Stimulated activated CD4-positive, alpha-beta T cell treated with anti-CD3 and anti-CD28 coated beads, TNF-alpha, amount 100 ng/mL, for 24 hours (primary cell): Measurements from ENCODE around the gene TFPI.
"Not testable (repeated sequence)": the region's sequence is repeated elsewhere in the genome, so short reads cannot be mapped to it uniquely, and the experiment has no call there.

Source experiments
- DNase-seq, 3 experiments: peaks; one replicate each; pipeline ENCODE4 v3.0.0-alpha.2; 2020; ENCODE audit warnings: low read depth in 3 of 3

Gene TFPI

DNA sequence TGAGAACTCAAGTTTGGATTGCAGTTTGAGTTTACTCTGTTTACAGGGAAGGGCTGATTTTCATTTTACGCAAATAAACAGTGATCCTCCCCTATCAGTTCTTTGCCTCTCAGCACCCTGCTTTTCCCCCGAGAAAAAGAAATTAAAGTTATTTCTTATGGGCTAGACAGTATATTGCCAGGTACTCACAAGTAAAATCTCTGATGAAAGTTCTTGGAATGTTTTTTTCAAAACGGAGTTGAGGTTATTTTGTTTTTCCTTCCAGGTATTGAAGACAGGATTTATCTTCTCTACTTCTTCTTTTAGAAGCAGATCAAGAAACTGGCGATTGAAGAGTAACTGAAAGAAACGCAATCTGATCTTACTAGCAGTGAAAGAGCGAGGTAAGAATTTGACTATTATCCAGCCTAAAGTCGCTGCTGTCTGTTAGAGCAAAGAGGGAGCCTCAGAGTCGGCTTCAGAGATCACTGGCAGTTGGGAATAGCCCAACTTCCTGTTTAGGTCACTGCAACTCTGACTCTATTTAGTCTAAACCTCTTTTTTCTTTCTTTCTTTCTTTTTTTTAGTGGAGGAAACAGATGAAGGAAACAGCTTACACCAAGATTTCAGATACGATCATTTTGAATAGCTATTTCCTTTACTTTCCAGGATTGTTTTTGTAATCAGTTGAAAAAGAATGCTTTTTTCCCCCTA, at the start of gene TFPI:
Gene TFPI (minus strand): TSS at position 425 of the 693 bp plus-strand sequence. CDS start 50,667 bp downstream, outside the sequence.
- no peak for DNase-seq

DNA sequence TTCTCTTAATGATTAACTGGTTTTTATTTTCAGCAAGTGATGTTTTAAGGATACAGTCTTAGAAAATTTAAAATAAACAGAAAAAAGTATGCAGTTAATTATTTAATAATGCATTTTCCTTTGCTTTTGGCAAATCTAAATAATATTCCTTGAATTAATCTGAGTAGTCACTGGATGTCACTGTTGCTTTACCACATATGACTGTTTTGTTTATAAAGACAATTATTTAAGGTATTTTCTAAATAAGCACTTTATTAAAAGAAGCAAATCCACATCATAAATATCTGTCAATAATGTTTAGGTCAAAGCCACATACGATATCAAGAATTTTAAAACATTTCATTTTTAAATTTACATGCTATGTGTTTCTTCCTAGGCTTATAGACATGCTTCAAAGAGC, 40.6 kb upstream of the TFPI start:
- DNase-seq: no peak

DNA sequence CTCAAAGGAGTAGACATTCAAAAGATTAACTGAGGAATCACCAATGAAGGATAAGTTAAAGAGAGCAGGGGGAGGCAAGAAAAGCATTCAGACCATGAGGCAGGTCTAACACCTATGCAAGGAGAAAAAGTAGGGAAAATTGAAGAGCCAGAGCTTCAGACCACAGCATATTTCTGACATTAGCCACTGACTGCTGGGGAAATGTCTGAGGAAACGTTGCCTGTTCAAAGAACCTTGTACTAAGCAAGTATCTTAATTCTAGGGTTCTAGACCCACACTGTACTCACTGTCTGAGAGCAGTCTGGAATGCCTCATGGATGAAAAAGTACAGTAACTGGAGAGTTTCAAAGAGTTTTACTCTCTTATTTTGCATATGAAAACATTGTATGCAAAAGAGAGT, 39.5 kb upstream of the TFPI start:
- DNase-seq: no peak

DNA sequence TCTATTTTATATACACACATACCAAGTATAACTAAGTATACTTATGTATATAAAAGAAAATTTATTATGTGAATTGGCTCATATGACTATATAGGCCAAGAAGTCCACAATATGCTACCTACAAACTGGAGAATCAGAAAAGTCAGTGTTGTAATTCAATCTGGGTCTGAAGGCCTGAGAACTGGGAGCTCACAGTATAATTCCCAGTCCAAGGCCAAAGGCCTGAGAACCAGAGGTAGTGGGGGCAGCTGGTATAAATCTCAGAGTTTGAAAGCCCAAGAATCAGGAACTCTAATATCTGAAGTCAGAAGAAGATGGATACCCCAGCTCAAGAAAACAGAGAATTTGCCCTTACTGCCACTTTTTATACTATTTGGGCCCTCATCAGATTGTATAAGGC, 38.9 kb upstream of the TFPI start:
- no peak for DNase-seq

DNA sequence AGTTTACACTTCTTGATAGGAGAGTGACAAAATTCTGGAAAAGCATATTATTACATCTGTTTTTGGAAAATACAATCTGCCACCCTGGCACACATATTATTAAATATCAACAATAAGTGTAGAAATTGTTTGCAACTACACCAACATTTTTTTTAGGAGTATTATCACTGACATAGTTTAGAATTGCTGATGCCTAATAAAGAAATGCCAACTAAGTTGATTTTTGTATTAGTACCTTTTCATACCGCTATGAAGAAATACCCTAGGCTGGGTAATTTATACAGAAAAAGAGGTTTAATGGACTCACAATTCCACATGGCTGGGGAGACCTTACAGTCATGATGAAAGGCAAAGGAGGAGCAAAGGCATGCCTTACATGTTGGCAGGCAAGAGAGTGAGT, 35.9 kb upstream of the TFPI start:
- DNase-seq: no peak

DNA sequence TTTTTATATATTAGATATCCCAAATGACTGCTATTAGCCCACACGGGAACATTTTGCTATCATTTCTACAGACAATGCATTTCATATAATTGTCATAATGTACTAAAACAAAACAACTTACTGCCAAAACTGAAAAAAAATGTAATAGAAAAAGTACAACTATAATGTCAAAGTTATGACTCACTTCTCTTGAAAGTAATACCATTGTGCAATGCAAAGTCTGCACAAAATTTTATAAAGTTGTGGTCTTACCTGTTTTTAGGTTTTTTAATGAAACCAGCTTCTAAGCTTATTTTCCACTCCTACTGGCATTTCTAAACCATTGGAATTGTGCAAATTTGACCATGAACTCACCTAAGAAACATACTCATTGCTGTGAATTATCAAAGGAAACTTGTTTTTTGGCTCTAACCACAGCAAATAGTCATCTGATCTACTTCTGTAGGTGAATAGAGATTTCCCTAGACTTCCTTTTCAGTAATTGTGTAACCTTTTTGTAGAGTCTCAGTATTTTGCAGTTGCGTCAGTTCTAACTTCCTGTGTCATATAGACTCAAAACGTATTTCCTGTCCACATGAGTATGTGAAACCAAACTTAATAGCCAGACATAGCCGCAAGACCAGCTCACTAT, 31.9 kb upstream of the TFPI start:
- DNase-seq: no peak

DNA sequence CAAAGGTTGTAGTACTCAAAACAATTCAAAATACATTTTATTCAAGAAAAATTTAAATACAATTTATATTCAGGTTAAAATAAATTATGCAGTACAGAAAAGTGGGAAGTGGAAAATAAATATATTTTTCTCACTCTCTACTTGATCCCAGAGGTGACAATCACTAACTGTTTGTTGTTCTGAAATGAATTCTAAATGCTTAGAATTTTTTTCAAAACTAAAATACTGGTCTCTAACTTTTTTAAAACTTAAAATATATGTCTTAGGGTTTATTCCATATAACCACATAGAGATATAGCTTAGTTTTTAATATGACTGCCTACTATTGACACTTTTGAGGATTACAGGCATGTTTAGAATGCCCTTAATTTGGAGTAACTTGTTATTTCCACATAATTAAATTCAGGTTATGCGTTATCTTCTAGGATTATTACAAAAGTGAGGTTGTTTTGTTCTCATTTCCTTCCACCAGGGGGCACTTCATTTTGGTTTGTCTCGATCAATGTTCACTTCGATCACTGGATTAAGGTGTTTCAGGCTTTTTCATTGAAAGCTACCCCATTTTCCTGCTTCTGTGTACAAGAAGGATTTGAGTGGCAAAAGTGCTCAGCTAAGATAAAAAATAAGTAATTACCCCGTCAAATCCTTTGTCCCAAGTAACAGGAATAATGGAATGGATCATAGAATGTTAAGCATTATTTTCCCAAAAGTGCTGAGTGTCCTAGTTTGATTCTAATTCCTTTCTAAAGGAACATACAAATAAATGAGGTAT, 27.1 kb upstream of the TFPI start:
- DNase-seq: peak in 1 of 3 experiments; percentile 4

DNA sequence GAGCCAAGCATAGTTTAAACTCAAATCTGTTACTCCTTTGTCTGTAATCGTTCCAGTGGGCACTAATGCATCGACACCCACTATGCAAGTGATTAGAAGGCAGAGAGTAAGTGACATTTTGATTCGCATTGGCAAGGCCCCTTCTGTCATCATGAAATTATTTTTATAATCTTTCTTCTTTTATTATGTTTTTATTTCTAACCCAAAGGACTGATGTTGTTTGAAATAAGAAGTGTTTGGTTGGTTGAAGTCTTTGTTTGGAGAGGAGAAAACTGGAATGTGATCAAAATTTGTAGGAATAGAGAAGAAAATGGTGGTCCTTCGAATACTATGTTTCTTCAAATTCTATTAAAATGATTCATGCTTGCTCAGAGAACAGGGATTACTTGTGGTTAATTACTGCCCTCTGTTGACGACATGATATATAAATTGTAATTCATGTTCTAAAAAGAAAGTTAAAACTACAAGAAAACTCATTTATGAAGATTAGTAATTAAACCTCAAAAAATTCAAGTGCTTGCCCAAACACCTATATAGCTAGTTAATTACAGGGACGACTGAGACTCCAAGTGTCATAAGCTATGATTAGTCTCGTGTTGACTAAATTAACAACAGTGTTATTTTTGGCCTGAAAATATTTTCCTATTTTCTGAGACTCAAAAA, 26.4 kb upstream of the TFPI start:
- no peak for DNase-seq

DNA sequence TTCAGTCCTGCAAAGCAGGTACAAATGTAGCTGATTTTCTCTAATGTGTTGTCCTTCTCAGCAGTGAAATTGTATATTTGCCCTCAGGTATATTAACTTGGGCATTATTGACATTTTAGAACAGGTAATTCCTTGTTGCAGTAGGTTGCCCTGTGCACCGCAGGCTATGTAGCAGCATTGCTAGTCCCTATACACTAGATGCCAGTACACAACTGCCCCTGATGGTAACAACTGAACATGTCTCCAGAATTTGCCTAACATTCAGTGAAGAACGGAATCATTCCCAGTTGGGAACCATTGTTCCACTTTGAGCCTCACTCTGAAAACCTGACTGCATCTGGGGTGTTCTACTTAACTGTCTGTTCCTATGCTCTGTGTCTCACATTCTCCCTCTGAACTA, 23.1 kb upstream of the TFPI start:
- DNase-seq: no peak

DNA sequence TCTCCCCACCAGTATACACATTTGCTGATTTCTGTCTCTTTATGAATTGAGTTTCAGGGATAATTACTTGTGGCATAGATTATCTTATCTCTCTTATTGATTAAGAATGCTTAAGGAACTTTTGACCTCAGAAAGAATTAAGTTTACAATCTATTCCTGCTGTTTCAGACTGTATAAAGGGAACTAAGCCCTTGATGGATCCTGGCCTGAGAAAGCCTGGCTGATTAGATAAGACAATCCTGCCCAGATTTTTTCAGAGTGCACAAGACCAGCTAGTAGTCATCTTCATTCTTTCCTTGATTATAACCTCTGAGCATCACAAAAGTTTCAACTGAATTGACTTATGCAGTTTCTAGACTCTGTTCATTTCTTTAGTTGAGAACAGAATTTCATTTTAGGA, 22.7 kb upstream of the TFPI start:
- no peak for DNase-seq

DNA sequence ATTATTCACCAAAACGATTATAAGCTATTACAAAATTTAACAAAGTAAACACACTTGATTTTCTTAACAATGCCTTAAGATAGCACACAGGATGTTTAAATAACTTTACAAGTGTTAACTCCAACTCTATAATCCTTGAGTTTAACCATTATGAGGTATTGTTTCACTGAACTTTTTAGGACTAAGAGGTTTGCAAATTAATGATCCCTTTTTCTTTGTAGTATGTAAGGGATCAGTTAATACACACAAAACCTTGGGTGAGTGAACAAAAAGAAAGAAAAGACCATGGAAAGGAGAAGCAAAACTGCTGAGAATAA, 21.5 kb upstream of the TFPI start:
- DNase-seq: no peak

DNA sequence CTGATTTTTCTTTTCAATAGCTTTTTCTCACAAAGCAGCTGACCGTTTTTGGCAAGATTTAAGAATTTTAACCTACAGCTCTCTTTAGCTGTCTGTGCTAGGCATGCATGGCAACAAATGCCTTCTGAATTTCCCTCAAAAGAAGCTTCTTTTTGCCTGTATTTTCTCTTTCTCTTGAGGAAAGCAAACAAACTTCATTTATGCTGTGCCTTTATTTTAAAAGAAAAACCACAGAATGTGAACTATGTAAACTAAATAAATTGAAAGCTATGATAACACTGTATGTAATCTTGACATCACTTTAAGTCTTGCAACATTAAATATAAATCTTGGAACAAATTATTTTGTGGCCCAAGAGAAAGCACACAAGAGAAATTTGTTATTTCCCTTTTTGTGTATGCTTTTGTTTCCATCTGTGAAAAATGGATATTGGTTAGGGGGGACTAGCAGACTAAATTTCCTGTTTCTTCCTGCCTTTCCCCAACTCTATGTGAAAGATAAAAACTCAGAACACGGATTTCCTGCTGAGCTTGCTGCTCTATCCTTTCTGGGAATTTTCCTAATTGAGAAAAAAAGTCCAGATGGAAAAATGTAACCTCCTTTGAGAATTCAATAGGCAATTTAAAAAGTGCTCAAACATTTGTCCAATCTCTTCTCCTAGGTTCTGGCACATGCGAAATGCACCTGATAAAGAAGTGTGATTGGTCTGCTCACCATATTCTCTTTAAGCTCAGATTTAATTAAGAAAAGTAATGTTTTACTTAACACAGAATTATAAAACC, 20.9 kb upstream of the TFPI start:
- no peak for DNase-seq

DNA sequence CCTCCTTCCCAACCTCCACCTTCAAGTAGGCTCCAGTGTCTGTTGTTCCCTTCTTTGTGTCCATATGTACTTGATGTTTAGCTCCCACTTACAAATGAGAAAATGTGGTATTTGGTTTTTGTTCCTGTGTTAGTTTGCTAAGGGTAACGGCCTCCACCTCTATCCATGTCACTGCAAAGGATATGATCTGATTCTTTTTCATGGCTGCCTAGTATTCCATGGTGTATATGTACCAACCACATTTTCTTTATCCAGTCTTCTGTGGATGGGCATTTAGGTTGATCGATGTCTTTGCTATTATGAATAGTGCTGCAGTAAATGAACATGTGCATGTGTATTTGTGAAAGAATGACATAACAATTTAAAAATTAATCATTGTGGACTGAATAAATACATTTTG, 19.5 kb upstream of the TFPI start:
- DNase-seq: no peak

DNA sequence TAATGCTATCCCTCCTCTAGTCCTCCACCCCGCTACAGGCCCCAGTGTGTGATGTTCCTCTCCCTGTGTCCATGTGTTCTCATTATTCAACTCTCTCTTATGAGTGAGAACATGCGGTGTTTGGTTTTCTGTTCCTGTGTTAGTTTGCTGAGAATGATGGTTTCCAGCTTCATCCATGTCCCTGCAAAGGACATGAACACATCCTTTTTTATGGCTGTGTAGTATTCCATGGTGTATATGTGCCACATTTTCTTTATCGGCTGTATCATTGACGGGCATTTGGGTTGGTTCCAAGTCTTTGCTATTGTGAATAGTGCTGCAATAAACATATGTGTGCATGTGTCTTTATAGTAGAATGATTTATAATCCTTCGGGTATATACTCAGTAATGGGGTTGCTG, 17.8 kb upstream of the TFPI start:
- not testable (repeated sequence) for DNase-seq

DNA sequence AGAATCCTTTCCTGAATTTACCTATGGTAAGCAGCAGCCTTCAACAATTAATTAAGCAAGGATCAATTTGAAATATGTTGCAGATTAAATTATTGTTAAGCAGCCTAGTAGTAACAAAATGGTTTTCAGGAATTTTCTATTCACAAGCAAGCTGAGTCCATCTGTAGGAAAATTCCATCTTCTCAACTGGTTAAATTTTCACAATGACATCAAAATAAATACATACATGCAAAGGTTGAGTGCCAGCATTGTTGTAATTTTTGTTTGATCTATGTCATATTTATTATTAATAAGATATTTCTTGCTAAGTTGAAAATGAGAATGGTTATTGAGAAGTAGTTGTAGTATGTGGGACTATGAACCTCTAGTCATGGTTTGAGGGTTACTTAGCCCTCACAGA, 15.3 kb upstream of the TFPI start:
- no peak for DNase-seq

DNA sequence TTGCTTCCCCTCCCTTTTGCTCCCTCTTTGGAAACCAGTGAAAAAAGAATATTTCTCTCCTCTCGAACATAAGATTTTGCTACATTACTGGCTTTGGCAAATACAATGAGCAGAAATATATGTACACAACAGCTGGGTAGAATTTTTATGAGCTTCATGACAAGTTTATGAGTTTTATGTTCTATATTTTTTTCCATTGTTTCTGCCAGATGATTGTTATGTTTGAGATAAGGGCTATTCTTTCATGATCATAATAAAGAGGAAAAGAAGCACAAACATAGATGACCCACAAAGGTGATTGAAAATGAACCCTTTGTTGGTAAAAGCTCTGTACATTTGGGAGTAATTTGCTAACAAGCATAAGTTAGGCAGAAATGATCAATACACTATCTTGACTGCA, 14.8 kb upstream of the TFPI start:
- no peak for DNase-seq

DNA sequence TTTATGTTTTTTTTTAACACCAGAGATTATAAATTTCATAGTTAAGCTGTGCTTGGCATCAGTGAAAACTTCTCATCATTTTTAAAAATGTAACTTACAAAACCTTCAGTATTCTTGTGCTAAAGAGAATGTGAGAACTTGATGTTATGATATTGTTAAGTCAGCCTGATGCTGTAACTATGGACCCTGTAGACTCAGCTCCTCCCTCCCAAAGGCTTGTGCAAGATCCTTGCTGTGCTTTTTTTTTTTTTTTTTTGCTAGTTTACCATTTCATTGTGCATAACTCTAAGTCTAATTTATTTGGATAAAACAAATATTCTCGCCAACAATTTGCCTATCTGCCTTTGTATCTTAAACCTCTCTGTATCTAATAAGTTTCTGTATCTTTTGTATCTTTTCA, 12.9 kb upstream of the TFPI start:
- no peak for DNase-seq

DNA sequence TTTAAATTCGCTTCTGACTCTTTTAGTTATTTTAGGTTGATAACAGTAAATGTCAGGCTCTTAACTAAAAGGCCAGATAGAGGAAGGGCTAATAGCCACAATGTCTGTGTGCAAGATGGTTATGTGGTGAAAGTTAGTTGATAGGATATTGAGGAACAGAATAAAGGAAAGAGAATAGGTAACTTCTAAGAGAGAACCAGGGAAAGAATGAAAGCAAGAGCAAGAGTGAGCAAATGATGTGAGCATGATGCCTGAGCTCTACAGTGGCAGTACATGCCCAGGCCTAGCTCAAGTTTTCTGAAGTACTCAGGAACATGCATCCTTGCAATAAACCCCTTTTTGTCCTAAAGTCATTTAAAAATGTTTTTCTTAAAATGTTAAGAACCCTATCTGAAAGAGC, 12.5 kb upstream of the TFPI start:
- DNase-seq: no peak

DNA sequence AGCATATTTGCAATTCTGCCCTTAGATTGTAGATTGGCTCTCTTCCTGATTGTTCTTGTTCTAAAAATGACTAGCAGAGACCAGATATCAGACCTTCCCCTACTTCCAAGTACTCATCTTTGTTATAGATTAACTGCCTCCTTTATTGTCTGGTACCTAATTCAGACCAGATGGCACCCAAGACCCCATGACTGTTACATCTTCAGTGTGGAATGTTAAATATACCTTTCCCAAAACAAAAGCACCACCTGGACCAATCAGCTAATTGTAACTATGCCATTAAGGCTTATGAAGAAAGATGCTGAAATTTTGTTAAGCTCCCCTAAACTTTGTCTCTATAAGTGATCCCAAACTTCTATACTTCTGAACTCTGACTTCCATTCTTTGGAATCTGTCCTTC, 12.0 kb upstream of the TFPI start:
- DNase-seq: no peak

DNA sequence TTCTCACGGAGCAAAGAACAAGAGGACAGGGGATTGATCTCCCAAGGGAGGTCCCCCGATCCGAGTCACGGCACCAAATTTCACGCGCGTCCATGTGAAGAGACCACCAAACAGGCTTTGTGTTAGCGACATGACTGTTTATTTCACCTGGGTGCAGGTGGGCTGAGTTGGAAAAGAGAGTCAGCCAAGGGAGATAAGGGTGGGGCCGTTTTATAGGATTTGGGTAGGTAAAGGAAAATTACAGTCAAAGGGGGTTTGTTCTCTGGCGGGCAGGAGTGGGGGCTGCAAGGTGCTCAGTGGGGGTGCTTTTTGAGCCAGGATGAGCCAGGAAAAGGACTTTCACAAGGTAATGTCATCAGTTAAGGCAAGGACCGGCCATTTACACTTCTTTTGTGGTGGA, 11.4 kb upstream of the TFPI start:
- DNase-seq: not testable (repeated sequence)

DNA sequence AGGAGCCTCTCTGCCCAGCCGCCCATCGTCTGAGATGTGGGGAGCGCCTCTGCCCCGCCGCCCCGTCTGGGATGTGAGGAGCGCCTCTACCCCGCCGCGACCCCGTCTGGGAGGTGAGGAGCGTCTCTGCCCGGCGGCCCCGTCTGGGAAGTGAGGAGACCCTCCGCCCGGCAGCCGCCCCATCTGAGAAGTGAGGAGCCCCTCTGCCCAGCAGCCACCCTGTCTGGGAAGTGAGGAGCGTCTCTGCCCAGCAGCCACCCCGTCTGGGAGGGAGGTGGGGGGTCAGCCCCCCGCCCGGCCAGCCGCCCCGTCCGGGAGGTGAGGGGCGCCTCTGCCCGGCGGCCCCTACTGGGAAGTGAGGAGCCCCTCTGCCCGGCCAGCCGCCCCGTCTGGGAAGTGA, 2.3 kb upstream of the TFPI start:
- not testable (repeated sequence) for DNase-seq

DNA sequence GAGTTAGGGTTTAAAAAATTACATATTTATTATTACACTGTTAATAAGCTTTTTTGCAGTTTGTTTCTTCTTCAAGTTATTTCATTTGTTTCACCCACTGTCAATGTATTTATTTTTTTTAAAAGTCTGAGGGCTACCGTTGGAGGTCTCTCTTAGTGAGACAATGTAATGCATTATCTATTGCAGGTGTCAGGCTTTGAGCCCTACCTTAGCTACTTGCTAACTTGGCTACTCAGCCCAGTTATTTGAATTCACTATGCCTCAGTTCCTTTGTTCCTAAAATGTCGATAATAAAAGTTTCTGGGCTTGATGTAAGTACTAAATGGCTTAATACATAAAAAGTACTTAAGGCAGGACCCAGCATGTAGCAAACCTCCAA, 458 bp upstream of the TFPI start:
- DNase-seq: no peak
